Thoracic aorta (tissue), 2 donors: ENCODE data around the gene ERC1. TPM values are rescaled to one million over a fixed set of nuclear protein-coding genes. Genes with fewer than 3 reads are reported as not detected.
A peak's percentile ranks its signal among the peaks of the same experiment; 100 is the strongest.

Experiments used
- ATAC-seq: fragments of 150-250 bp; one replicate; pipeline ENCODE4 v1.8.0; 2017; ENCODE audit warnings: low read depth; ENCODE audit not compliant: insufficient number of reproducible peaks, low FRiP score
- DNase-seq: peaks from one replicate; pipeline ENCODE4 v3.0.0-alpha.2; 2020; ENCODE audit warnings: low spot score
- H3K27ac ChIP-seq, 2 donors: fragments of 200-600 bp; sonication (generic); 1 replicate in 1 of 2; 2 replicates in 1 of 2; pipeline ENCODE4 v1.5.1; 2016; ENCODE audit warnings: mild to moderate bottlenecking in 2 of 2, moderate library complexity in 2 of 2
- H3K27me3 ChIP-seq: fragments of 200-600 bp; sonication (generic); replicated peaks from 2 replicates; pipeline ENCODE4 v1.6.0; 2016; ENCODE audit warnings: mild to moderate bottlenecking; ENCODE audit not compliant: insufficient read depth
- H3K36me3 ChIP-seq: fragments of 200-600 bp; sonication (generic); one replicate; pipeline ENCODE4 v1.5.1; 2016
- H3K4me1 ChIP-seq, 2 donors: fragments of 200-600 bp; sonication (generic); 1 replicate in 1 of 2; 2 replicates in 1 of 2; pipeline versions ENCODE4 v1.5.1 to v1.6.0; 2016; ENCODE audit warnings: low read depth in 2 of 2, mild to moderate bottlenecking in 1 of 2; ENCODE audit not compliant: control insufficient read depth in 1 of 2
- H3K4me3 ChIP-seq: fragments of 200-600 bp; sonication (generic); 2 replicates; pipeline ENCODE4 v1.5.1; 2016; ENCODE audit warnings: mild to moderate bottlenecking
- H3K9me3 ChIP-seq: fragments of 200-600 bp; sonication (generic); 2 replicates; pipeline ENCODE4 v1.5.1; 2016
- CTCF ChIP-seq: fragments of 200-600 bp; sonication (generic); IDR thresholded peaks from one replicate; pipeline ENCODE4 v1.5.1; 2019; ENCODE audit warnings: antibody characterized with exemption
- total RNA-seq, 2 donors: library from RNA; depleted of rRNA; stranded (reverse); fragments of >200 nt; gene quantifications; one replicate each; pipeline versions ENCODE4 v1.1.0 to v1.2.3, GENCODE V29; 2016

ERC1 gene
- total RNA-seq, 2 donors from 2014 or later = 45.8 to 80.0 TPM

- no peak for ATAC-seq
- no peak overlapping the region for H3K4me3 ChIP-seq
- peaks cover 0 to 6% of the 10 kb centered on the region in 2 donors for H3K4me1 ChIP-seq
- no peaks in the 10 kb centered on the region for H3K36me3 ChIP-seq
- H3K9me3 ChIP-seq = no peaks in the 10 kb centered on the region
- no peaks in the 10 kb centered on the region for H3K27me3 ChIP-seq
- no peak for DNase-seq
- TF ChIP-seq CTCF = no peak
- H3K27ac ChIP-seq = no peak overlapping the region
These were observed 50.5 kb downstream of the ERC1 start for GRCh38 chr12:1041478-1041877.

- Histone ChIP-seq H3K36me3 (no peaks in the 10 kb centered on the region), H3K4me1 (peaks cover 3 to 16% of the 10 kb centered on the region in 2 donors), H3K27ac (no peak overlapping the region), H3K9me3 (no peaks in the 10 kb centered on the region), H3K4me3 (no peak overlapping the region), H3K27me3 (no peaks in the 10 kb centered on the region)
- no peak for TF ChIP-seq CTCF
- ATAC-seq (no peak), DNase-seq (no peak)
These were observed 53.2 kb downstream of the ERC1 start for GRCh38 chr12:1044199-1044598.

- Histone ChIP-seq H3K4me1 (peaks cover 3 to 16% of the 10 kb centered on the region in 2 donors), H3K36me3 (no peaks in the 10 kb centered on the region), H3K27ac (no peak overlapping the region), H3K27me3 (no peaks in the 10 kb centered on the region), H3K9me3 (no peaks in the 10 kb centered on the region), H3K4me3 (no peak overlapping the region)
- TF ChIP-seq CTCF = no peak
- DNase-seq (no peak), ATAC-seq (peak; percentile 28)
These were observed 53.7 kb downstream of the ERC1 start for GRCh38 chr12:1044696-1045095.

GRCh38 chr12:1046727-1047126, 55.7 kb downstream of the ERC1 start:
- ATAC-seq = no peak
- Histone ChIP-seq H3K27ac (no peak overlapping the region), H3K9me3 (no peaks in the 10 kb centered on the region), H3K36me3 (no peaks in the 10 kb centered on the region), H3K27me3 (no peaks in the 10 kb centered on the region), H3K4me1 (peaks cover 3 to 16% of the 10 kb centered on the region in 2 donors), H3K4me3 (no peak overlapping the region)
- no peak for DNase-seq
- no peak for TF ChIP-seq CTCF

GRCh38 chr12:1047898-1048660, 57.1 kb downstream of the ERC1 start:
- no peak overlapping the region for H3K27ac ChIP-seq
- H3K4me3 ChIP-seq = no peak overlapping the region
- H3K36me3 ChIP-seq = no peaks in the 10 kb centered on the region
- H3K4me1 ChIP-seq = peaks cover 3 to 16% of the 10 kb centered on the region in 2 donors
- no peak for TF ChIP-seq CTCF
- no peaks in the 10 kb centered on the region for H3K9me3 ChIP-seq
- no peaks in the 10 kb centered on the region for H3K27me3 ChIP-seq
- no peak for ATAC-seq
- DNase-seq = no peak
